A549 (cell line): ENCODE measurements around the gene IQGAP2.

ENCODE experiments used
- CTCF ChIP-seq: fragments of >200 bp; sonication (Bioruptor Twin); formaldehyde crosslinking; IDR thresholded peaks from 3 replicates; pipeline ENCODE4 v1.5.1; 2016
- HDAC2 ChIP-seq: fragments of 200-600 bp; sonication (generic); IDR thresholded peaks from 2 replicates; pipeline ENCODE4 v1.6.1; 2016
- JUN ChIP-seq, 2 experiments: fragments of >200 bp; sonication (Bioruptor Twin); formaldehyde crosslinking; IDR thresholded peaks; 2 replicates in 1 of 2; 3 replicates in 1 of 2; pipeline ENCODE4 v1.6.1; 2016 to 2017
- MAZ ChIP-seq: fragments of 150-350 bp; IDR thresholded peaks from 2 replicates; pipeline ENCODE4 v1.6.1; 2014; ENCODE audit warnings: antibody characterized with exemption, low read depth, low read length, borderline replicate concordance
- PBX3 ChIP-seq: IDR thresholded peaks from 2 replicates; pipeline ENCODE4 v1.6.1; 2012
- POLR2A ChIP-seq: IDR thresholded peaks from 2 replicates; pipeline ENCODE4 v1.6.1; 2012; ENCODE audit warnings: mild to moderate bottlenecking, low read length

GRCh38 chr5:76403766-76404222, 709 bp downstream of the IQGAP2 start:
- peak; percentile 8; the same call in 1 of the 3 replicates for TF ChIP-seq CTCF
- peak; percentile 69; the same call in 1 of the 2 replicates for TF ChIP-seq HDAC2
- no peak for TF ChIP-seq JUN (IDR thresholded peaks at IDR 0.05)
- no peak for TF ChIP-seq MAZ
- TF ChIP-seq POLR2A = no peak
- TF ChIP-seq PBX3 = no peak
